H1 (cell line): ENCODE data around the gene ACLY.

ENCODE experiments used
- ATF3 ChIP-seq: IDR thresholded peaks from 2 replicates; pipeline ENCODE4 v1.6.1; 2011; ENCODE audit warnings: low read depth, mild to moderate bottlenecking, low read length; ENCODE audit not compliant: insufficient read depth
- BACH1 ChIP-seq: IDR thresholded peaks from 2 replicates; pipeline ENCODE4 v1.6.1; 2012; ENCODE audit warnings: low read length, improper control_type of control experiment
- HDAC6 ChIP-seq: IDR thresholded peaks from one replicate; pipeline ENCODE4 v1.7.1; 2012; ENCODE audit warnings: low read depth, mild to moderate bottlenecking, inconsistent platforms, low read length, moderate library complexity
- KDM4A ChIP-seq: IDR thresholded peaks from one replicate; pipeline ENCODE4 v1.7.1; 2012; ENCODE audit warnings: low read depth, mild to moderate bottlenecking, moderate library complexity, low read length, inconsistent platforms; ENCODE audit not compliant: severe bottlenecking
- POLR2A ChIP-seq, 2 experiments: IDR thresholded peaks; 1 replicate in 1 of 2; 2 replicates in 1 of 2; pipeline ENCODE4 v1.6.1; 2011; ENCODE audit warnings: low read depth in 2 of 2, low read length in 2 of 2, mild to moderate bottlenecking in 2 of 2; ENCODE audit errors: control extremely low read depth in 1 of 2
- POLR2AphosphoS5 ChIP-seq: IDR thresholded peaks from 2 replicates; pipeline ENCODE4 v1.6.1; 2011; ENCODE audit warnings: low read depth, low read length
- RAD21 ChIP-seq, 2 experiments: IDR thresholded peaks in 1 of 2; conservative IDR thresholded peaks in 1 of 2; 2 replicates each; pipeline ENCODE4 v1.6.1; 2011; ENCODE audit warnings: low read depth in 2 of 2, low read length in 2 of 2, improper control_type of control experiment in 1 of 2, inconsistent platforms in 1 of 2, mild to moderate bottlenecking in 1 of 2, moderate library complexity in 1 of 2
- USF2 ChIP-seq: IDR thresholded peaks from 2 replicates; pipeline ENCODE4 v1.6.1; 2011; ENCODE audit warnings: low read length, improper control_type of control experiment
- YY1 ChIP-seq: IDR thresholded peaks from 2 replicates; pipeline ENCODE4 v1.6.1; 2011; ENCODE audit warnings: low read depth, mild to moderate bottlenecking, low read length
- TF ChIP-seq, protein P1 (sequence below), 3 experiments: IDR thresholded peaks; 1 replicate in 2 of 3; 2 replicates in 1 of 3; pipeline versions ENCODE4 v1.5.1 to v1.6.1; 2011; ENCODE audit warnings: low read length in 3 of 3, mild to moderate bottlenecking in 3 of 3, inconsistent platforms in 2 of 3, low read depth in 1 of 3, moderate library complexity in 1 of 3; ENCODE audit not compliant: insufficient read depth in 1 of 3; ENCODE audit errors: control extremely low read depth in 1 of 3

DNA sequence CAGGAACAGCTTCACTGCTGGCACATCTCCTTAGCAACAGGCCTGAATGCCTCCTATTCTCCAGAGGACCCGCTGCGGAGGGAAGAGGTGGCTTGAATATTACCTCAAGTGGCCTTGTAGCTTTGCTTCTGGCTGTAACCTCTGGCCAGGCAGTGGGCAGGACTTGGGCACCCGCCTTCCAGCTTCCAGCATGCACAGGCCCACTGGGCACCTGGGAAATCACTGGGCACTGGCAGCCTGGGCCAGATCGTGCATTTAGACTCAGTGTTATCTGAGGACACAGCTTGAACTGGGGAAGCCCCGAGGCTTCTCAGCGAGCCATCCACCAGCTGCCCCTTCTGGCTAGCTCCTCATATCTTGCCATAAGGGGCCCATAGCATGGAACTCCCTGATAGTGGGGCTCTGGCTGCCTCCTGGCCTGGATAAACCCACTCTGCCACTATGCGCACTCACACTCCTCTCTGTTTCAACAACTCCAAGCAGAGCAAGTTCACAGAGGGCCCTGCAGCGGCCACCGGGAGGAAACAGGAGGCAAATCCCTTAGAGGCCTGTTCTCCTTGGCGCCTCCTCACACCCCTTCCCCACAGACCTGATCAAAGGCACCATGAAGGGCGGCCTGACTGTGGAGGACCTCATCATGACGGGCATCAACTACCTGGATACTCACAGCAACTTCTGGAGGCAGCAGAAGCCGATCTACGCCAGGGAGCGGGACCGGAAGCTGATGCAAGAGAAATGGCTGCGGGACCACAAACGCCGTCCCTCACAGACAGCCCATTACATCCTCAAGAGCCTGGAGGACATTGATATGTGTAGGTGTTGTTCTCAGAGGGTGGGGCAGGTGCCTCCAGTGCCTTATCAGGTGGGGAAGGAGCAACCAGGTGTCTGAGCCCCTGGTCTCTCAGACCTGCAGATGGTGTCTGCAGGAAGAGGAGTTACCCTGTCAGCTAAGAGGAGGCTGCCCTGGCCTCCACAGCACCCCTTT lies 19.5 kb upstream of the ACLY start:
- TF ChIP-seq, protein P1, sequence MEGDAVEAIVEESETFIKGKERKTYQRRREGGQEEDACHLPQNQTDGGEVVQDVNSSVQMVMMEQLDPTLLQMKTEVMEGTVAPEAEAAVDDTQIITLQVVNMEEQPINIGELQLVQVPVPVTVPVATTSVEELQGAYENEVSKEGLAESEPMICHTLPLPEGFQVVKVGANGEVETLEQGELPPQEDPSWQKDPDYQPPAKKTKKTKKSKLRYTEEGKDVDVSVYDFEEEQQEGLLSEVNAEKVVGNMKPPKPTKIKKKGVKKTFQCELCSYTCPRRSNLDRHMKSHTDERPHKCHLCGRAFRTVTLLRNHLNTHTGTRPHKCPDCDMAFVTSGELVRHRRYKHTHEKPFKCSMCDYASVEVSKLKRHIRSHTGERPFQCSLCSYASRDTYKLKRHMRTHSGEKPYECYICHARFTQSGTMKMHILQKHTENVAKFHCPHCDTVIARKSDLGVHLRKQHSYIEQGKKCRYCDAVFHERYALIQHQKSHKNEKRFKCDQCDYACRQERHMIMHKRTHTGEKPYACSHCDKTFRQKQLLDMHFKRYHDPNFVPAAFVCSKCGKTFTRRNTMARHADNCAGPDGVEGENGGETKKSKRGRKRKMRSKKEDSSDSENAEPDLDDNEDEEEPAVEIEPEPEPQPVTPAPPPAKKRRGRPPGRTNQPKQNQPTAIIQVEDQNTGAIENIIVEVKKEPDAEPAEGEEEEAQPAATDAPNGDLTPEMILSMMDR (IDR thresholded peaks at IDR 0.05; ENCODE audit: control extremely low read depth in 1 of 3, insufficient read depth in 1 of 3, low read depth in 1 of 3, low read length in 3 of 3): no peak
- TF ChIP-seq HDAC6: no peak
- no peak for TF ChIP-seq YY1
- TF ChIP-seq ATF3: no peak
- no peak for TF ChIP-seq KDM4A
- no peak for TF ChIP-seq USF2
- no peak for TF ChIP-seq POLR2A (IDR thresholded peaks at IDR 0.05; ENCODE audit: control extremely low read depth in 1 of 2, low read depth in 2 of 2, low read length in 2 of 2)
- no peak for TF ChIP-seq RAD21 (IDR thresholded peaks at IDR 0.05 in 1 of 2, conservative IDR thresholded peaks at IDR 0.05 in 1 of 2; ENCODE audit: low read depth in 2 of 2, low read length in 2 of 2)
- TF ChIP-seq BACH1: no peak
- no peak for TF ChIP-seq POLR2AphosphoS5
